ENCODE data around the gene SPATS1. TPM values are rescaled to one million over a fixed set of nuclear protein-coding genes. Genes with fewer than 3 reads are reported as not detected.

Gene SPATS1
- total RNA-seq, 4 donors from 2014 or later = not detected

GRCh38 chr6:44359973-44360372 is 17.5 kb downstream of the SPATS1 start:
- DNase-seq (ENCODE audit: low spot score) (no peak), ATAC-seq (ENCODE audit: low FRiP score) (no peak)
- TF ChIP-seq, protein P1, sequence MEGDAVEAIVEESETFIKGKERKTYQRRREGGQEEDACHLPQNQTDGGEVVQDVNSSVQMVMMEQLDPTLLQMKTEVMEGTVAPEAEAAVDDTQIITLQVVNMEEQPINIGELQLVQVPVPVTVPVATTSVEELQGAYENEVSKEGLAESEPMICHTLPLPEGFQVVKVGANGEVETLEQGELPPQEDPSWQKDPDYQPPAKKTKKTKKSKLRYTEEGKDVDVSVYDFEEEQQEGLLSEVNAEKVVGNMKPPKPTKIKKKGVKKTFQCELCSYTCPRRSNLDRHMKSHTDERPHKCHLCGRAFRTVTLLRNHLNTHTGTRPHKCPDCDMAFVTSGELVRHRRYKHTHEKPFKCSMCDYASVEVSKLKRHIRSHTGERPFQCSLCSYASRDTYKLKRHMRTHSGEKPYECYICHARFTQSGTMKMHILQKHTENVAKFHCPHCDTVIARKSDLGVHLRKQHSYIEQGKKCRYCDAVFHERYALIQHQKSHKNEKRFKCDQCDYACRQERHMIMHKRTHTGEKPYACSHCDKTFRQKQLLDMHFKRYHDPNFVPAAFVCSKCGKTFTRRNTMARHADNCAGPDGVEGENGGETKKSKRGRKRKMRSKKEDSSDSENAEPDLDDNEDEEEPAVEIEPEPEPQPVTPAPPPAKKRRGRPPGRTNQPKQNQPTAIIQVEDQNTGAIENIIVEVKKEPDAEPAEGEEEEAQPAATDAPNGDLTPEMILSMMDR (IDR thresholded peaks at IDR 0.05) = no peak

DNA sequence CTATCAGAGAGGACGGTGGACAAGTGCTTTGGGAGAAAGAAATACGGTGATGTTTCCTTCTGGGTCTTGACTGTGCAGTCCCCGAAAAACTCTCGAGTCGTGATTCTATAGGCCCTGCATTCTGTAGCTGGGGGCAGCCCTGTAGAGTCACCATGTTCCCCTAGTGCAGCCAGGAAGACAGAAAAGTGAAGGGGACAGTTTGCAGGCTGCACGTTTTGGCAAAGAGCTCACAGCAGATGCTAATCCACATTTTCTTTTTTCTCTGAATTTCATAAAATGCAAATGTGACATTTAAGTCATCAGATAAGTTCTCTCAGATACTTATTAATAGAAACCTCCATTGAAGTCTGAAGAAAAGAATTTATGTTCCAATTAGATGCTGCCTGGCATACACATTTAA is 19.5 kb downstream of the SPATS1 start:
- ATAC-seq (ENCODE audit: low FRiP score) = no peak
- no peak for DNase-seq (ENCODE audit: low spot score)
- TF ChIP-seq, protein P1 (IDR thresholded peaks at IDR 0.05) = no peak

DNA sequence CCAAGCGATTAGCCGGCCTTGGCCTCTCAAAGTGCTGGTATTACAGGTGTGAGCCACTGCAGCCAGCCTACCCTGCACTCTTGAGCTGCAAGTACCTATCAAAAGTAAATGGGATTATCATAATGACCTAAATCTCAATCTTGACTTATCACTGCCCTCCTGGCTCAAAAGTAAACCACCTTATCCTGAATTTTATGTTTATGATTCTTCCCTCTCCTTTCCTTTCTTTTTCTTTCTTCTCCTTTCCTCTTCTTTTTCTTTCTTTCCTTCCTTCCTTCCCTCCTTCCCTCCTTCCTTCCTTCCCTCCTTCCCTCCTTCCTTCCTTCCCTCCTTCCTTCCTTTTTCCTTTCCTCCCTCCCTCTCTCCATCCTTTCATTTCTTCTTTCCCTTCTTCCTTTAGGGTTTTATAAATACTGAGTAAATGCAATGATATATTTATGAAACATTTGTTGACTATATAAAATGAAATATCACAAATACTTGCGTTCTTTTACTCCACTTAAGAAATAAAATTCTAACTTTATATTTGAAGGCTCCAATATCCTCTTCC is 21.0 kb downstream of the SPATS1 start:
- no peak for ATAC-seq (ENCODE audit: low FRiP score)
- no peak for DNase-seq (ENCODE audit: low spot score)
- TF ChIP-seq, protein P1 (IDR thresholded peaks at IDR 0.05) = no peak

DNA sequence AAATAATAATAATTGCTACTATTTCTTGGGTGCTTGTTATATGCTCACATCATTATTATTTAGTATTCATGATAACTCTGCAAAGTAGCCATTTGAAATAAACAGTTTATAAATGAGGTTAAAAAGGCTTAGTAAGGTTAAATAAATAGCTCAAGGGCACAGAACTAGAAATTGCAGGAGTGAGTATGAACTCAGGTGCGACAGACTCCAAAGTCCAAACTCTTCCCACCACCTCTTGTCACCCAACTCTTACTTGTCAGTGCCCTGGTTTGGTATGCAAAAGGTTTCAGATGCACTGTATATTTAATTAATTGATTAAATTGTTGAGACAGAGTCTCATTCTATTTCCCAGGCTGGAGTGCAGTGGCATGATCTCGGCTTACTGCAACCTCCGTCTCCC is 24.3 kb downstream of the SPATS1 start:
- ATAC-seq (ENCODE audit: low FRiP score) (no peak), DNase-seq (ENCODE audit: low spot score) (no peak)
- TF ChIP-seq, protein P1 (IDR thresholded peaks at IDR 0.05) = no peak

GRCh38 chr6:44367681-44368080 is 25.2 kb downstream of the SPATS1 start:
- no peak for DNase-seq (ENCODE audit: low spot score)
- ATAC-seq (ENCODE audit: low FRiP score) = no peak
- TF ChIP-seq, protein P1 (IDR thresholded peaks at IDR 0.05) = no peak

GRCh38 chr6:44373051-44373450 is 30.6 kb downstream of the SPATS1 start:
- TF ChIP-seq, protein P1 (IDR thresholded peaks at IDR 0.05) = no peak
- DNase-seq (ENCODE audit: low spot score) (no peak), ATAC-seq (ENCODE audit: low FRiP score) (no peak)

- DNase-seq (ENCODE audit: low spot score) = no peak
- TF ChIP-seq, protein P1 (IDR thresholded peaks at IDR 0.05) = no peak
- no peak for ATAC-seq (ENCODE audit: low FRiP score)
These were observed 31.3 kb downstream of the SPATS1 start for GRCh38 chr6:44373787-44374186.
